GM19438 (cell line): ENCODE measurements around the gene TMEM9.
"Not testable (repeated sequence)": the region's sequence is repeated elsewhere in the genome, so short reads cannot be mapped to it uniquely, and the experiment has no call there.

Source experiments
- ATAC-seq: cut with Tn5 transposase; IDR thresholded peaks from one replicate; pipeline ENCODE4 v1.9.1; 2021; ENCODE audit warnings: low read depth; ENCODE audit not compliant: unreplicated experiment

The TMEM9 gene

DNA sequence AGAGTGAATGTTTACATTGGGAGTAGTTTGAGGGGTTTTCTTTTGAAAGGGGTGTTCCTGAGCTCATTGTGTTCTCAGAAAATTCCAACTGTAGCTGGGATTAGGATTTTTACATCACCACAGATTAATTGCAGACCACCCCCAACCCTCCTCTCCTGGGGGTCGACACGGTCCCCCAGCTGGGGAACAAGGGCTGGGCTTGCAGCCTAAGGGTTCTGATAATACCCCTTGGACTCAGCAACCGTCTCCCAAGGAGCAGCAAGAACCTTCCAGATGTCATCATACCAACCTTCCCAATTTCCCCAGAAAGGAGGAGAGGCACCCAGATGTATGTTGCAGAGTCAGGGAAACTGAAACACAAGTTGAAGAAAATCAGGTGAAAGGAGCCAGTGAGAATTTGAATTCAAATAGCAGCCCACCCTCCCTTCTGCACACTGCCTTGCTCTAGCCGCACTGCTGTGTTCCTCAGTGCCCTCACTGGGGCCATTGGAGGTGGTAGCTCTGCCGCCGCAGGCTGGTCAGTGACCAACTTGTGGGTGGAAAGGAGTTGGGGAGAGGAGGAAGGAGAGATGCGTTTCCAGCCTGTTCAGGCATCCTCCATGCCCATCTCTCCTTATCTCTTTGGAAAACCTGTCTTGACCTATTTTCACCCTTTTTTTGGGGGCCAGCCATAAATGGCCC lies 21.7 kb upstream of the TMEM9 start:
- ATAC-seq, result no peak

DNA sequence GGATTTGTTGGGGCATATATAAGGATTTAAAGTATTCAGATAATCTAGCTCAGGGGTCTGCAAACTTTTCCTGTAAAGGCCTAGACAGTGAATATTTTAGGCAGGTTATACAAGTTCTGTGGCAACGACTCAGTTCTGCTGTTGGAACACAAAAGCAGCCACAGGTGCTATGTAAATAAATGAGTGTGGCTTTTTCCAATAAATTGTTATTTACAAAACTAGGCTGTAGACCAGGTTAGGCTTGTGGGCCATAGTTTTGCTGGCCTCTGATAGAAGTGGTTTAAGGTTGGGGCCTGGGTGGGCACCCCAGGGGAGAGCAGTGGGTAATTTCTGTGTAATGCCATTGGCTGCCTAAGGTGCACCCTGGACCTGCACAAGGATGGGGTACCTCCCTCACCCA lies 19.5 kb upstream of the TMEM9 start:
- no peak for ATAC-seq

DNA sequence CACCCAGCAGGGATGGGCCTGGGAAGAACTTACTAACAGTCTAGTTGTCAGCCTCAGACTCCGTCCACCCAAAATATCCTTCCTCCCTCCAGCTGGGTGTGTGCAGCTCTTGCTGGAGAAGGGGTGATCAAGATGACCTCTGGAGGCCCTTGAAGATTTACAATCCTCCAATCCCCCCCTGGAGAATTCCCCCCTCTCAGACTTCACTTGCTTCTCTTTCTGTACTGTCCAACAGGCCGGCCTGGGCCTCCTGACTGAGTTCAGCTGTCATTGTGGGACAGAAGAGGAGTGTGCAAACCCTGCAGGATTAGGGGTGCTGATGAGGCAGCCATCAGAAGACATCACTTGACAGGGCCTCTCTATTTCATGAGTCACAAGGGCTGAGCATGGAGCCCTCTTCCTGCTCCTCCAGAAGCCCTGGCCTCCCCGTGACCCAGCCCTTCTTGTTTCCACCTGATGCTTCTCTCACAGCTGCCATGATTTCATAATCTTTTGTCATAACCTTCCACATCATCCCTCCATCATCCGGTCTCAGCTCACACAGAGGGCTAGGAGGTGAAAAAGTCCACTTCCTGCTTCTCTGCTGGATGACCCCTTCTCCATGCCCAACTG lies 18.8 kb upstream of the TMEM9 start:
- ATAC-seq, result no peak

DNA sequence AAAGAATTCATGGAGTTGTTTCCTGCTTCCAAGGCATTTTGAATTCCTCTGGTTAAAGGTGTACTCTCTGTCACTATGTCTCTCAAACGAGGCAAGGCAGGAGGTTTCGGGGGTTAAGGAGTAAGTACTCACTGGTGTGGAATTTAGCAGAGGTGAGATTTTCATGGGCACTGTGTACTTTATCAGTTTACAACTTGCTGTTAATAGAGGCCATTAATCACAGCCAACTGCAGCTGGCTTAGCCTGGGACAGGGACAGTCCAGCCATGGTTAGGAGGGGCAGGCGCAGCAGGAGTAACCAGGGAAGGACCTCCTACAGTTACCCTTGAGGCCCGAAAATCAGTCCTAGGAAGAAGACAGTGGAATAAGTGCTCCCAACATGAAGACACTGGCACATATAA lies 18.1 kb upstream of the TMEM9 start:
- ATAC-seq, result no peak

DNA sequence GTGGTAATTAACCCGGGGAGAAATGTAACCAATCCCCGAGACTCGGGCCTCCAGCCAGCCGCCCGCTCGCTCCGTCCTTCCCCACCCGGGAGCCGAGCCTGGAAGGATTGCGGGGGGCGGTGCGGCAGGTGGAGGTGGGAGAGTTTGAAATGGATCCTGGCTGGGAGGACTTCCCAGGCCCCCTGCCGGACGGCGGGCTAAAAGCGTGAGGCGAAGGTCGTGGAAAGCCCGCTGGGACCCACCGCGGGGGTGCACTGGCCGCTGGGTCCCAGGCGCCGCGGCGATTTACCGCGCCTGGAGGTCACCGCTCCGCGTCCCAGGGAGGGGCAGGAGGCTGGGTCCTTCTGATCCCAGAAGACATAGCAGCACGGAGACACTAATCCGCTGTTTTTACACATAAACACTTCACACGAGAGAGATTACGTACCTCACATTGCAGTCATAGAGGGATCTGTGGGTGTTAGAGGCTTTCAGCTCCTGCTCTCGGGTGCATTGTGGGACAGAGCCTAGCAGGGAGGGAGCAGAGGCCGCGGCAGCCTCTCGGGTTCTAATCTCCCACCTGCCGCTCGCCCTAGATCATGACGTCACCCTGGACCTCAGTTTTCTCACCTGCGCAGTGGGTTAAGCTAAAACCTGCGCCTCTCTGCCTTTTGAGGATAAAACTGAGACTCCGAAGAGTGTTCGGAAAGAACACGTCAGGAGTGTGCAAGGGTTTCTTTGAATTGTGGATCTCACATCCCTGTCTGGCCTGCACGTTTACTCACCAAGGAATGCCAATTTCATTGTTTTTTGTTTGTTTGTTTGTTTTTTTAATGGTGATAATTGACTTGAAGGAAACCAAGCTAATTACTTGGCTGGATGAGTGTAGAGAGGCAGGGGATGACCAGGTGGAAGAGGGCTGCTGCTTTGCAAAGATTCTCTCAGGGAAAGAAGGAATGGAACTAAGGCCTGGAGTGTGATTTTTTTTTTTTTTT lies 17.1 kb upstream of the TMEM9 start:
- ATAC-seq, result peak; percentile 44

DNA sequence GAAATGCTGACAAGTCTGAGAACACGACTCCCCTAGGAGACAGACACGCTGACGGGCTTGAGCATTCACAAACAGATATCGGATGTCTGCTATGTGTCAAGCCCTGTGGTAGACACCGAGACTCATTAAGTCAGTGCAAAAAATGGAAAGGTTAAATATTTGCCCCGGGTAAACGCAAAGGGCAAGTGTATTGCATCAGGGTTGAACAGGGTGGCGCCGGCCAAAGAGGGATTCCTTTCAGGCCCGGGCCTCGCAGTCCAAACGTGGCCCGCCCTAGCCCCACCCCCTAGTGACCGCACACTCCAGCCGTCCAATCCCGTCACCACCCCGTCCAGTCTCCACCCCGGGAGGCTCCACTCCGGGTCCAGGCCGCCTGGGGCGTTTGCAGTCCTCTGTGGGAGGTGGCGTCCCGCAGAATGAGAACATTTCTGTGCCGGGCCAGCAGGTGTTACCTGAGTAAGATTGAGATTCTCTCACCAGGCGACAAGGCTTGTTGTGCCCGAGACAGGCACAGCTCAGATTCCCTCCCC lies 16.3 kb upstream of the TMEM9 start:
- ATAC-seq, result peak; percentile 98

DNA sequence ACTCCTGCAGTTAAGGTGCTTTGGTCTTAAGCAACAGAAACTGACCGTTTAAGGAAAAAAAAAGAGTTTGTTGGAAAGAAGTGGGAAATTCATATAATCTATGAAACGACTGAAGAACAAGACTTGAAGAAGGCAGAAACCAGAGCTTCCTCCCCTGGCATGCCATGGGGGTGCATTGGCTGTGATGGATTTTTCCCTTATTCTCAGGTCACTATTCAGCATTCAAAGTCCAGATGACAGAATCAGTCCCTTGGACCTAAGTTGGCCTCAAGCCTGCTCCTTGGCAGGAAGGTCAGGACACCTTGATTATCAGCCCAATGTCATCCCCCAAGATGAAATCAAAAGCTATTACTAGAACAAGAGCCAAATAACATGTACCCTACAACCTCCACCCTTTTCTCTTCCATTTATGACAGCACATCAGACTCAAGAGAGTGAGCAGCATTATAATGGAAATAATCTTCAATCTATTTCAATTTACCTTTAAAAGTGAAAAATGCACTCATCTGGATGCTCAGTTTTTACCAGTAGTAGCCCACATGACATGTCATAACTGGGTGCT lies 15.8 kb upstream of the TMEM9 start:
- ATAC-seq, result no peak

DNA sequence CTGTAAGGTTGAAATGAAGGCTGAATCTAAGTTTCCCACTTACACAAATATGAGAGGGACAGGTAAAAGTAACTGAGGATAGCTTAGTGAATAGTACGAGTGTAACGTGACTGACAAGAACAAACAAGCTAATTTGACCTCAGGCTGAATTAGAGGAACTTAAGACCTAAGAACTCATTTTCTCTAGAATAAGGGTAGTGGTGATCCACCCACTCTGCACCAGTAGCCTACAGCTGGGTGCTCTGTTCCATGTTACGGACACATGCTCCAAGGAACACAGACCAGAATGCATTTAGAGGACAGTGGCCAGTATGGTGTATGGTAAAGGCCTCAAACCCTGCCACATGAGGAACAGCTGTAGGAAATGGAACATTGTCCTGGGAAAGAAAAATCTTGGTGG lies 14.9 kb upstream of the TMEM9 start:
- no peak for ATAC-seq

DNA sequence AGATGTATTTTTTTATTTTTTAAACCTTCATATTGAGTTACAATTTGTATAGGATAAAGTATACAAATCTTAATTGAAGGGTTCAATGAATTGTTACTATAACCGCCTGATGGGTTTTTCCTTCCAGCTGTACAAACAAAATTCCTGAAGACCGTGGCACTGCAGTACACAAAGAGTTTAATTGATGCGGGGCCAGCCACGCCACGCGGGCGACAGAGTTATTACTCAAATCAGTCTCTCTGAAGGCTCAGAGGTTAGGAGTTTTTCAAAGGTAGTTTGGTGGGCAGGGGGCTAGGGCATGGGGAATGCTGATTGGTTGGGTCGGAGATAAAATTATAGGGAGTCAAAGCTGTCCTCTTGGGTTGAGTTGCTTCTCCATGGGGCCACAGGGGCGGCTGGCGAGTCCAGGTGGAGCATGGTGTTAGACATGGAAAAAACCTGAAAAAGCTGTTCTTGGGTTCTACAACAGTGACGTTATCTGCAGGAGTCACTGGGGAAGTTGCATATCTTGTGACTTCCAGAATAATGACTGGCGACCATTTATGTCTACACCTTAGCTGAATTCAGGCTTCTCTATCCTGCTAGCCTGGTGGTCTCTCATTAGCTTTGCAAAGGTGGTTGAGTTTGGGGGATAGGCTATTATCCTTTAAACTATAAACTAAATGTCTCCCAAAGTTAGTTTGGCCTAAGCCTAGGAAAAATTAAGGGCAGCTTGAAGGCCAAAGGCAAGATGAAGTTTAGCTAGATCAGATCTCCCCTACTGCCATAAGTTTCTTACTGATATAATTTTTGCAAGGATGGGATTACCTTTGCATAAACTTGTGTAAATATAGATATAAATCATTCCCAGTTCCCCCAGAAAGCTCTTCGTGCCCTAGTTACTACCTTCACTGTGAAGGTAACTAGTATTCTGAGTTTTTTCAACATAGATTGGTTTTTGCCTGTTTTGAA lies 13.0 kb upstream of the TMEM9 start:
- no peak for ATAC-seq

DNA sequence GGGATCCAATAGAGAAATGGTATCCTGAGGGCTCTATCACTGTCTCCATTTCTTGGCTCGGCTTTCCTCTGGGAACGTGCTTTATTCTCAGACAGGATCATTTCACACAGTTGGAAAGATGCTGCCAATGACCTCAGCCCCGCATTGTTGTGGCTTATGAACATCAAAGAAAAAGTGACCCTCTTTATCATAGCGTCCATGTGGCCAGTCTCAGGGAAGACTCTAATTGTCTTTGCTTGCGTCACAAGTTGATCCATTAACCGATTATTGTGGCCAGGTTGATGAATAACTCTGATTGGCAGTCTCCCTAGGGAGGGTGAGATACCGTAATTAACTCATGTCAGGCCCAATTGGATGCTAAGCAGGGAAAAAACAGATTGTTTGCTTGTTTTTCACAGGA lies 10.4 kb upstream of the TMEM9 start:
- no peak for ATAC-seq

DNA sequence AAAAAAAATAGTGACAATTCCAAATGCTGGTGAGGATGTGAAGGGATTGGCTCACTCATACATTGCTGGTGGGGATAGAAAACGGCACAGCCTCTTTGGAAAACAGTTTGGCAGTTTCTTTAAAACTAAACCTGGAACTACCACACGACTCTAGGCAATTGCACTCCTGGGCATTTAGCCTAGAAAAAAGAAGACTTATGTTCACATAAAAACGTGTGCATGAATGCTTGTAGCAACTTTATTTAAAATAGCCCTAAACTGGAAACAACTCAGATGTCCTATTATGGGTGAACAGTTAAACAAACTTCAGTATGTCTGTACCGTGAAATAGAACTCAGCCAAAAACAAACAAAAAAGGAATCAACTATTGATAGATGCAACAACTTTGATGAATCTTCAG lies 9.4 kb upstream of the TMEM9 start:
- ATAC-seq, result no peak

DNA sequence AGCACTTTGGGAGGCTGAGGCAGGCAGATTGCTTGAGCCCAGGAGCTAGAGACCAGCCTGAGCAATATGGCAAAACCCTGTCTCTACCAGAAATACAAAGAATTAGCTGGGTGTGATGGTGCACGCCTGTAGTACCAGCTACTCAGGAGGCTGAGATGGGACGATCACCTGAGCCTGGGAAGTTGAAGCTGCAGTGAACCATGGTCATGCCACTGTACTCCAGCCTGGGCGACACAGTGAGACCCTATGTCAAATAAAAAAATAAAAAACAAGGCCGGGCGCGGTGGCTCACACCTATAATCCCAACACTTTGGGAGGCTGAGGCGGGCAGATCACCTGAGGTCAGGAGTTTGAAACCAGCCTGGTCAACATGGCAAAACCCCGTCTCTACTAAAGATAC lies 8.8 kb upstream of the TMEM9 start:
- not testable (repeated sequence) for ATAC-seq

DNA sequence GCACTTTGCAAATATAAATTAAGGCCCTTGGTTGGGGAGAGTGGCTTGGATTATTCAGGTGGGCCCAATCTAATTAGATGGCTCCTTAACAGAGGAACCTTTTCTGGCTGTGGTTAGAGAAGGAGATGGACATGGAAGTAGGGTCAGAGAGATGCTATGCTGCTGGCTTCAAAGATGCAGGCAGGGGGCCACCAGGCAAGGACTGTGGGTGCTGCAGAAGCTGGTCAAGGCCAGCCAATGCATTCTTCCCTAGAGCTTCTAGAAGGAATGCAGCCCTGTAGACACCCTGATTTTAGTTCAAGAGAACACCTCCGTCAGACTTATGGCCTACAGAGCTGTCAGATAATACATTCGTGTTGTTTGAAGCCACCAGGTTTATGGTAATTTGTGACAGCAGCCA lies 3.7 kb upstream of the TMEM9 start:
- ATAC-seq, result no peak

DNA sequence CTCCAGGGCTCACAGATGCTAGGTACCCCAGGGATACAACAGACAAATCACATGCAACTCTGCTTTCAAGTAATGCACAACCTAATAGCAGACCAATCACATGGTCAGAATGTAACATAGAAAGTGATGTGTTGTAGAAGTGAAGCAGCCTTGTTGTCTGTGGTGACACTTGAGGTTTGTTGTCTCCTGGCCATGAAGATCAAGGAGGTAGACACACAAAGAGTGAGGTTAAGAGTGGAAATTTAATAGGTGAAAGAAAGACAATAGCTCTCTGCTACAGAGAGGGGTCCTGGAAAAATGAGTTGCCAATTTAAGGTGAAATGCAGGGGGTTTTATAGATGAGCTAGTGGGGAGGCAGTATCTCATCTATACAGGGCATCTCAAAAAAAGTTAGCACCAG lies 2.5 kb upstream of the TMEM9 start:
- no peak for ATAC-seq

DNA sequence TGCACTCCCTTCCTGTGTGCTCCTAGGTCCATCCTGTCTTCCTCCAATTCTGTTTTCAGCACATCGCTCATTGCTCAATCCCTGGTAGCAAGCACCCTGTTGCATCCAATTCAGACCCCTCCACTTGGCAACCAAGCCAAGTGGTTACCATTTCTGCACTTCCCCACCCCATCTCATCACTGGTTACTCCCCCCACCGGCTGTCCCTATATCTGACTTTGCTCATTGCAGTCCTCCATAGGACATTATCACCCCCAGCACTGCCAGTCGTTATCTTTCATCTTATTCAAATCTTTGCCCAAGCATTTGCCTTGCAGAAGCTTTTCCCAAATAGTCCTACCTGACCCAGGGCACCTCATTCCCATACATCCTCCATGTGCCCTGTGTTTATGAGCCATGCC lies 2.1 kb upstream of the TMEM9 start:
- no peak for ATAC-seq

DNA sequence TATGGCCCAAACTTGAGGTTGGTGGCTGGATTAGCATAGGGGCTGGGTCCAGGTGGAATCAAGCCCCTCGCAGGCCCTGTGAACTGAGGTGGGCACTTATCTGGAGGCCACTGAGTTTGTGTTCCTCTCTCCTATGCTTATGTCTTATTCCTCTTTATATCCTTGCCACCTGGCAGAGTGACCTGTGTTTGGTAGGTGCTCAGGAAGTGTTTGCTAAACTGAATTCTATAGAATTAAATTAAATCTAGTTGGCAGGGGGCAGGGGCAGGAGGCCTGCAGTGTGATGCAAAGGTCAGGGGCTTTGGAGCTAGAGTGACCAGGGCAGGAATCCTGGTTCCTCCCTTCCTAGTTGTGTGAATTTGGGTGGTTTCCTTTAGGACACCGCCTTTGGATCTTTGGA lies 1.1 kb upstream of the TMEM9 start:
- no peak for ATAC-seq

DNA sequence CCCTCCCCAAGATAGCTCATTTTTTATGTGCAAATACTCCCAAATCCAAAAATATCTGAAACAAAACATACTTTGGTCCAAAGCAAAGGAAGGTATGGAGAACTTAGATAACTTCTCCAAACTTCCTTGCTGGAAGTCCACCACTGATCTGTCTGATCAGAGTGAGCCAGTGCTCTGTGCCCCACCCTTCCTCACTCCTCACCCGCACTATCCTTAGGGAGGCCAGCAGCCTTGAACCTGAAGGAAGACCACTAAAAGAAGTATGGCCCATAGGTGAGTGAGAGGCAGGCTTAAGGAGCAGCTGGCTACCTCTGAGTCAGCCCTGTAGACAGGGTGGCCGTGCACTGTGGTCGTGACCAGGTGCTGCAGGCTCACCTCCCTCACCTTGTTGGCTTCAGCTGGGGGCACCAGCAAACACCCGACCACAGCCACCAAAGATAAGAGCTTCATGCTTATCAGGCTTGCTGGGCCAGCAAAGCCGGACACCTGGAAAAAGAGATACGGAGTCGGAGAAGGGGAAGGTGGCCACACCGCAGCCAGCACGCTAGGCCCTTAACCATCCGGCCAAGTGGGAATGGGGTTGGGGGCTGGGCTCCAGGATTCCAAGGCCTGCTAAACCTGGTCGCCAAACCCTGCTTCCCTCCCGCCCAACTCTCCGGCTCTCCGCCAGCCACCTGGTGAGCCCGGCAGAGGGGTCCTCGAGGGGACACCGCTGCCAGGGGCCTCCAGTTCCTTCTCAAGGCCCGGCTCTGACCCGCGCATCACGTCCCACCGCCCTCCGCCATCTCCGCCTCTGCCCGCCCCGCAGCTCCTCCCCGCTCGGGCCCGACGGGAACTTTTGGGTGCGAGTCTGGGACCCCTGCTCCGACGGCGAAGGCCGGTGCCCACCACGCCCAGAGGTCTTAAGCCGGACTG lies 543 bp downstream of the TMEM9 start:
- ATAC-seq, result peak; percentile 83

DNA sequence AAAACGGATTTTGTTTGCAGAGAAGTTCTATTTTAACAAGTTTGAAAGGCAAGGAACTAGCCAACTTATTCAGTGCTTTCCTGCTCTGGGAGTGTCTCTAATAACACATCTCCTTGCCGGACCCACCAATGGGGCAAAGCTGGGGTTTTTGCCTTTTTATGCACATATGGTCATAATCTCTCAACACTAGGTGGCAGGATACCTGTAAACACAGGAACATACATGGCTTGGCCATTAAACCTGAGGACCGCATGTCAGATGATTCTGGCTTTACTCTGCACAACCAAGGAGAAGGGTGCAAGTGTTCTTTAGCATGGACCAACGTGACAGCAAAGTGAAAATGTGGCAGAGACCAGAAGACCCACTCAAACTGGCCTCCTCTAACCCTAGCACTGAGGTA lies 4.9 kb downstream of the TMEM9 start:
- no peak for ATAC-seq
